Measurements from ENCODE around the gene POLR1B. TPM values are rescaled to one million over a fixed set of nuclear protein-coding genes. Genes with fewer than 3 reads are reported as not detected.
"Not testable (repeated sequence)": the region's sequence is repeated elsewhere in the genome, so short reads cannot be mapped to it uniquely, and the experiment has no call there.

Gene POLR1B
- total RNA-seq, 1 donor from 2014 or later: 26.8 TPM

DNA sequence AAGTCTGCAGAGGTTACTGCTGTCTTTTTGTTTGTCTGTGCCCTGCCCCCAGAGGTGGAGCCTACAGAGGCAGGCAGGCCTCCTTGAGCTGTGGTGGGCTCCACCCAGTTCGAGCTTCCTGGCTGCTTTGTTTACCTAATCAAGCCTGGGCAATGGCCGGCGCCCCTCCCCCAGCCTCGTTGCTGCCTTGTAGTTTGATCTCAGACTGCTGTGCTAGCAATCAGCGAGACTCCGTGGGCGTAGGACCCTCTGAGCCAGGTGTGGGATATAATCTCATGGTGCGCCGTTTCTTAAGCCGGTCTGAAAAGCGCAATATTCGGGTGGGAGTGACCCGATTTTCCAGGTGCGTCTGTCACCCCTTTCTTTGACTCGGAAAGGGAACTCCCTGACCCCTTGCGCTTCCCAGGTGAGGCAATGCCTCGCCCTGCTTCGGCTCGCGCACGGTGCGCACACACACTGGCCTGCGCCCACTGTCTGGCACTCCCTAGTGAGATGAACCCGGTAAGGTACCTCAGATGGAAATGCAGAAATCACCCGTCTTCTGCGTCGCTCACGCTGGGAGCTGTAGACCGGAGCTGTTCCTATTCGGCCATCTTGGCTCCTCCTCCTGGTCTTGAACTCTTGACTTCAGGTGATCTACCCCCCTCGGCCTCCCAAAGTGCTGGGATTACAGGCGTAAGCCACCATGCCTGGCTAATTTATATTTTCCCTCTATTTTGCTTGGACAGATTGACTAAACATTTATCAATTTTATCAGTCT, 32.8 kb upstream of the POLR1B start:
- not testable (repeated sequence) for H3K4me3 ChIP-seq (ENCODE audit: insufficient read depth, low read depth, low read length); H3K9ac ChIP-seq (ENCODE audit: low read length); H3K27me3 ChIP-seq (ENCODE audit: insufficient read depth, low read length); H3K36me3 Mint-ChIP-seq (ENCODE audit: low read depth, unreplicated experiment); DNase-seq (ENCODE audit: low read depth); H2AFZ ChIP-seq (ENCODE audit: low read depth, low read length); H4K20me1 ChIP-seq (ENCODE audit: insufficient read depth, low read length); H3K27me3 Mint-ChIP-seq (ENCODE audit: low read depth, unreplicated experiment); H3K36me3 ChIP-seq (ENCODE audit: insufficient read depth, low read length); FAIRE-seq; H3K9me3 ChIP-seq (ENCODE audit: insufficient read depth, low read depth, low read length); H3K4me2 ChIP-seq (ENCODE audit: low read length); H3K27ac Mint-ChIP-seq (ENCODE audit: unreplicated experiment); H3K4me1 Mint-ChIP-seq (ENCODE audit: low read depth, unreplicated experiment); H3K4me1 ChIP-seq (ENCODE audit: insufficient read depth, low read length); H3K27ac ChIP-seq (ENCODE audit: low read depth, low read length); H3K9me3 Mint-ChIP-seq (ENCODE audit: unreplicated experiment)
- peak overlapping the region; percentile 66 for H3K4me3 Mint-ChIP-seq (ENCODE audit: unreplicated experiment)
- H3K79me2 ChIP-seq (ENCODE audit: insufficient read depth, low read length): peaks cover 17% of the 10 kb centered on the region

DNA sequence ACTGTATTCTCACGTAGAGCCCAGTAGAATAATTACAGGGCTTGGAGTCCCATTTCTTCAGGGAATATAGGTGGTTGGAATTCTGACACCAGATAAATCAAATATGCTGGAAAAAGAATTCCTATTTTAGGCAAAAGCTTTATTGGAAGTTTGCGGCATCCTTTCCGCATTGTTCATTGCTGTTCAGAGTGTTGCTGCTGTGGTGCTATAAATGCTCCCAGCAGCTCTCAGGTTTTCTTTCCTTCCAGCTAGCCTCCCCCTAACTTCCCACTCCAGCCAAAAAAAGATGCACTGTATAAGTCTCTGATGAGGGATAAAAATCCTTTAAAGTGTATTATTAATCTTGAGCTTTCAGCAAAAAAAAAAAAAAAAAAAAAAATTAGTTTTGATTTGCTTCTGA, 25.5 kb upstream of the POLR1B start:
- no peak overlapping the region for H3K4me2 ChIP-seq (ENCODE audit: low read length)
- no peaks in the 10 kb centered on the region for H3K27me3 ChIP-seq (ENCODE audit: insufficient read depth, low read length)
- DNase-seq (ENCODE audit: low read depth) (no peak), FAIRE-seq (no peak)
- no peaks in the 10 kb centered on the region for H3K4me1 Mint-ChIP-seq (ENCODE audit: low read depth, unreplicated experiment)
- H3K4me3 ChIP-seq (ENCODE audit: insufficient read depth, low read depth, low read length): no peak overlapping the region
- no peak overlapping the region for H2AFZ ChIP-seq (ENCODE audit: low read depth, low read length)
- no peaks in the 10 kb centered on the region for H4K20me1 ChIP-seq (ENCODE audit: insufficient read depth, low read length)
- H3K36me3 Mint-ChIP-seq (ENCODE audit: low read depth, unreplicated experiment): peaks cover 30% of the 10 kb centered on the region
- no peaks in the 10 kb centered on the region for H3K4me1 ChIP-seq (ENCODE audit: insufficient read depth, low read length)
- no peak overlapping the region for H3K9ac ChIP-seq (ENCODE audit: low read length)
- no peak overlapping the region for H3K4me3 Mint-ChIP-seq (ENCODE audit: unreplicated experiment)
- no peaks in the 10 kb centered on the region for H3K27me3 Mint-ChIP-seq (ENCODE audit: low read depth, unreplicated experiment)
- TF ChIP-seq, protein P1, sequence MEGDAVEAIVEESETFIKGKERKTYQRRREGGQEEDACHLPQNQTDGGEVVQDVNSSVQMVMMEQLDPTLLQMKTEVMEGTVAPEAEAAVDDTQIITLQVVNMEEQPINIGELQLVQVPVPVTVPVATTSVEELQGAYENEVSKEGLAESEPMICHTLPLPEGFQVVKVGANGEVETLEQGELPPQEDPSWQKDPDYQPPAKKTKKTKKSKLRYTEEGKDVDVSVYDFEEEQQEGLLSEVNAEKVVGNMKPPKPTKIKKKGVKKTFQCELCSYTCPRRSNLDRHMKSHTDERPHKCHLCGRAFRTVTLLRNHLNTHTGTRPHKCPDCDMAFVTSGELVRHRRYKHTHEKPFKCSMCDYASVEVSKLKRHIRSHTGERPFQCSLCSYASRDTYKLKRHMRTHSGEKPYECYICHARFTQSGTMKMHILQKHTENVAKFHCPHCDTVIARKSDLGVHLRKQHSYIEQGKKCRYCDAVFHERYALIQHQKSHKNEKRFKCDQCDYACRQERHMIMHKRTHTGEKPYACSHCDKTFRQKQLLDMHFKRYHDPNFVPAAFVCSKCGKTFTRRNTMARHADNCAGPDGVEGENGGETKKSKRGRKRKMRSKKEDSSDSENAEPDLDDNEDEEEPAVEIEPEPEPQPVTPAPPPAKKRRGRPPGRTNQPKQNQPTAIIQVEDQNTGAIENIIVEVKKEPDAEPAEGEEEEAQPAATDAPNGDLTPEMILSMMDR (IDR thresholded peaks at IDR 0.05; ENCODE audit: insufficient read depth, low read depth, low read length): no peak
- TF ChIP-seq EZH2 (IDR thresholded peaks at IDR 0.05; ENCODE audit: insufficient read depth, low read length): no peak
- H3K9me3 ChIP-seq (ENCODE audit: insufficient read depth, low read depth, low read length): no peaks in the 10 kb centered on the region
- no peak overlapping the region for H3K27ac ChIP-seq (ENCODE audit: low read depth, low read length)
- no peak overlapping the region for H3K27ac Mint-ChIP-seq (ENCODE audit: unreplicated experiment)
- peaks cover 12% of the 10 kb centered on the region for H3K36me3 ChIP-seq (ENCODE audit: insufficient read depth, low read length)
- no peaks in the 10 kb centered on the region for H3K9me3 Mint-ChIP-seq (ENCODE audit: unreplicated experiment)
- no peaks in the 10 kb centered on the region for H3K79me2 ChIP-seq (ENCODE audit: insufficient read depth, low read length)

DNA sequence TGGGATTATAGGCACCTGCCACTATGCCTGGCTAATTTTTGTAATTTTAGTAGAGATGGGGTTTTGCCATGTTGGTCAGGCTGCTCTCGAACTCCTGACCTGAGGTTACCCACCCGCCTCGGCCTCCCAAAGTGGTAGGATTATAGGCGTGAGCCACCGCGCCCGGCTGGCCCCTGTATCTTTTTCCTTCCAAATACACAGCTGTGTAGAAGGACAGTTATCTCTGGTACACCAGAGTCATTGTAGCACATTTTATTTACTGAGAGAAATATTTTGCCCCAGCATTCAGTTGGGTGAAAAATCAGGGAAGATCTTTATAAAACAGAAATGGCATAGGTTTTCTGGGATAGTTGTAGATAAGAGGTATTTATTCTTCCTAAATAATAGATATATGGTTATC, 23.5 kb upstream of the POLR1B start:
- H3K4me2 ChIP-seq (ENCODE audit: low read length): no peak overlapping the region
- peaks cover 19% of the 10 kb centered on the region for H3K36me3 ChIP-seq (ENCODE audit: insufficient read depth, low read length)
- FAIRE-seq (no peak), DNase-seq (ENCODE audit: low read depth) (no peak)
- no peak overlapping the region for H3K9ac ChIP-seq (ENCODE audit: low read length)
- no peak overlapping the region for H3K27ac ChIP-seq (ENCODE audit: low read depth, low read length)
- no peaks in the 10 kb centered on the region for H3K4me1 Mint-ChIP-seq (ENCODE audit: low read depth, unreplicated experiment)
- no peaks in the 10 kb centered on the region for H3K9me3 ChIP-seq (ENCODE audit: insufficient read depth, low read depth, low read length)
- TF ChIP-seq EZH2 (IDR thresholded peaks at IDR 0.05; ENCODE audit: insufficient read depth, low read length): no peak
- TF ChIP-seq, protein P1 (IDR thresholded peaks at IDR 0.05; ENCODE audit: insufficient read depth, low read depth, low read length): no peak
- H2AFZ ChIP-seq (ENCODE audit: low read depth, low read length): no peak overlapping the region
- no peak overlapping the region for H3K4me3 ChIP-seq (ENCODE audit: insufficient read depth, low read depth, low read length)
- H3K9me3 Mint-ChIP-seq (ENCODE audit: unreplicated experiment): no peaks in the 10 kb centered on the region
- no peaks in the 10 kb centered on the region for H3K27me3 ChIP-seq (ENCODE audit: insufficient read depth, low read length)
- H3K79me2 ChIP-seq (ENCODE audit: insufficient read depth, low read length): no peaks in the 10 kb centered on the region
- H3K4me1 ChIP-seq (ENCODE audit: insufficient read depth, low read length): no peaks in the 10 kb centered on the region
- H3K4me3 Mint-ChIP-seq (ENCODE audit: unreplicated experiment): no peak overlapping the region
- H3K27ac Mint-ChIP-seq (ENCODE audit: unreplicated experiment): no peak overlapping the region
- no peaks in the 10 kb centered on the region for H4K20me1 ChIP-seq (ENCODE audit: insufficient read depth, low read length)
- peaks cover 50% of the 10 kb centered on the region for H3K36me3 Mint-ChIP-seq (ENCODE audit: low read depth, unreplicated experiment)
- H3K27me3 Mint-ChIP-seq (ENCODE audit: low read depth, unreplicated experiment): no peaks in the 10 kb centered on the region

All from astrocyte (in vitro differentiated cells and primary cell).